Kidney epithelial cell (primary cell): ENCODE results near the gene MCC. TPM values are rescaled to one million over a fixed set of nuclear protein-coding genes. Genes with fewer than 3 reads are reported as not detected.

ENCODE experiments used
- DNase-seq: peaks from one replicate; pipeline ENCODE4 v3.0.0-alpha.2; 2010; ENCODE audit warnings: low read depth
- H3K27me3 ChIP-seq: 2 replicates; pipeline ENCODE4 v1.6.0; 2011; ENCODE audit warnings: low read length; ENCODE audit not compliant: control insufficient read depth, insufficient read depth
- H3K36me3 ChIP-seq: 2 replicates; pipeline ENCODE4 v1.5.1; 2011; ENCODE audit warnings: low read length; ENCODE audit not compliant: control insufficient read depth, insufficient read depth
- H3K4me3 ChIP-seq: 2 replicates; pipeline ENCODE4 v1.5.1; 2011; ENCODE audit warnings: low read depth, mild to moderate bottlenecking, control low read depth, low read length
- total RNA-seq: library from RNA; depleted of rRNA; stranded (reverse); fragments of >200 nt; gene quantifications from 2 replicates; pipeline ENCODE4 v1.2.3, GENCODE V29; 2015
- TF ChIP-seq, protein P1 (sequence below): IDR thresholded peaks from 2 replicates; pipeline ENCODE4 v1.5.1; 2011; ENCODE audit warnings: mild to moderate bottlenecking, moderate library complexity, low read length, control low read depth, inconsistent platforms; ENCODE audit not compliant: insufficient read depth, poor library complexity, severe bottlenecking

MCC gene
- total RNA-seq, 1 donor from 2014 or later, result 16.7 TPM

DNA sequence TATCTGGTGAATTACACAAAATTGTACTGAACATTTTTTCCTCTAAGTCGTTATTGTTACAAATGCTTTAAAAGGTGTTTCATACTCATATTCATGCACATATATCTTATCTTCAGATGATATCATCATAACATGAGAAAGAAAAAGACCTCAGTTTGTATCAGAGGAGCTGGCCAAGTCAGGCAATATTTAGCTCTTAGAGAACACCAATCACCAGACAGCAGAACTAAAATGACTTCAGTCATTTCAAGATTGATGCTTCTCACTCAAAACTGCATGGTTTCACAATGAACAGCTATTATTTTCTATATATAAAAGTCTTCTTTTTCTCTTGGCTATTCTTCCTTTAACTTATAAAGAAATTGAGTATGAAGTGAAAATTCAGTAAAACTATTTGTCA lies 98.0 kb downstream of the MCC start:
- Histone ChIP-seq H3K36me3 (no peaks in the 10 kb centered on the region), H3K27me3 (no peaks in the 10 kb centered on the region), H3K4me3 (no peak overlapping the region)
- TF ChIP-seq, protein P1, sequence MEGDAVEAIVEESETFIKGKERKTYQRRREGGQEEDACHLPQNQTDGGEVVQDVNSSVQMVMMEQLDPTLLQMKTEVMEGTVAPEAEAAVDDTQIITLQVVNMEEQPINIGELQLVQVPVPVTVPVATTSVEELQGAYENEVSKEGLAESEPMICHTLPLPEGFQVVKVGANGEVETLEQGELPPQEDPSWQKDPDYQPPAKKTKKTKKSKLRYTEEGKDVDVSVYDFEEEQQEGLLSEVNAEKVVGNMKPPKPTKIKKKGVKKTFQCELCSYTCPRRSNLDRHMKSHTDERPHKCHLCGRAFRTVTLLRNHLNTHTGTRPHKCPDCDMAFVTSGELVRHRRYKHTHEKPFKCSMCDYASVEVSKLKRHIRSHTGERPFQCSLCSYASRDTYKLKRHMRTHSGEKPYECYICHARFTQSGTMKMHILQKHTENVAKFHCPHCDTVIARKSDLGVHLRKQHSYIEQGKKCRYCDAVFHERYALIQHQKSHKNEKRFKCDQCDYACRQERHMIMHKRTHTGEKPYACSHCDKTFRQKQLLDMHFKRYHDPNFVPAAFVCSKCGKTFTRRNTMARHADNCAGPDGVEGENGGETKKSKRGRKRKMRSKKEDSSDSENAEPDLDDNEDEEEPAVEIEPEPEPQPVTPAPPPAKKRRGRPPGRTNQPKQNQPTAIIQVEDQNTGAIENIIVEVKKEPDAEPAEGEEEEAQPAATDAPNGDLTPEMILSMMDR, result no peak
- no peak for DNase-seq

DNA sequence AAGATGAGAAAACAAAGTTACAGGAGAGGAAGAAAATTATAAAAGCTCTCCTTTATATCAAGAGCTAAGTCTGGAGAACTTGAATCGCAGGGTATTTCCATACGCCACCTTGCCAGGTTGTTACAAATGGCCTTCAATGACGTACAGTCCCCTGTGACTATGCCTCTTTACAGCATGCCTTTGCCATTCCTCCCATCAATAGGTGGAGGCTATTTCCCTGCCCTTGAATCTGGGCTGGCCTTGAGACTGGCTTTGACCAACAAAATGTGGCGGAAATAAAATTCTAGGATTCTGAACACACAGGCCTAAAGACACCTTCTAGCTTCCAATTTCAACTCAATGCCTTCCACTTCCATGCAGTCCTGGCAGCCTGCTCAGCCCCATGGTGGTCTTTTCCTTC lies 99.1 kb downstream of the MCC start:
- TF ChIP-seq, protein P1, result no peak
- no peaks in the 10 kb centered on the region for H3K27me3 ChIP-seq
- H3K4me3 ChIP-seq, result no peak overlapping the region
- no peaks in the 10 kb centered on the region for H3K36me3 ChIP-seq
- no peak for DNase-seq

DNA sequence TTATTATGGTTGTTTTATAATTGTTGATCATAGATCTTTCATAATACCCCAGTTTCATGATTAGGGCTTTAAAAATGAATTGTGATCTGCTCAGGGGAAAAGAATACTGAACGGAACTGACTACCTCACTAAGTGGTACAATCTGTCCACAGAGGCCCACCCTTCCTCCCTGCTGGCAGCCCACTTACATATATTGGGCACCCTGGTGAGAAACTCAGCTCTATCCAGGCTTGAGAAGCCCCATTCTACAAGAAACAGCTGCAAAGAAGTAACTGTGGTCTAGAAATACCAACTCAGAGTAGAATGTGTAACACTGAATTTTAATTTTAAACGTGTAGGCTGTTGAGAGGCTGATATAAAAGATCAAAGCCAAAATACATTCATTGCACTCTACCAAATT lies 100.4 kb downstream of the MCC start:
- H3K4me3 ChIP-seq, result no peak overlapping the region
- no peaks in the 10 kb centered on the region for H3K36me3 ChIP-seq
- TF ChIP-seq, protein P1, result no peak
- no peaks in the 10 kb centered on the region for H3K27me3 ChIP-seq
- no peak for DNase-seq

DNA sequence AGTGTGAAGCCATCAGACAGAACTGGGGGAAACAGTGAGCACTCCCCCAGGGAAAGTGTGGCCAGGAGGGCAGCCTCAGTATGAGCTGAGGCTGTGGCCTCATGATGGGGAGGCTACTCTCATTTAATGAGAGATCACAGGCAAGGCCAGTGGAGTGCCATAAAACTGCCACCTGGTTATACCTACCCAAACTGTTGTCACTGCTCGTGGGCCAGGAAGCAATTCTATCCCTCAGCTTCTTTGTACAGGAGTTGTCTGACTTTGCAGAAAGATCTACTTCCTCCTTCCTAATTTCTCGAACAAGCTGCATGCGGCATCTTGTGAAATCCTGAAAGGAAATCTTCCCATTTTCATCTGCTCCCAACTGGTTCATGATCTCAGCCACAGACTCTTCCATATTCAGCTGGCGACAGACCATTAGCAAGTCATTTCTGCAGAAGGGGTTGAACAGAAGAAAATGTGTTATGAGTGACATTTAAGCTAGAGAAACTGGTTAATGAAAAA lies 103.4 kb downstream of the MCC start:
- TF ChIP-seq, protein P1, result no peak
- H3K27me3 ChIP-seq, result no peaks in the 10 kb centered on the region
- no peak for DNase-seq
- no peaks in the 10 kb centered on the region for H3K36me3 ChIP-seq
- no peak overlapping the region for H3K4me3 ChIP-seq

DNA sequence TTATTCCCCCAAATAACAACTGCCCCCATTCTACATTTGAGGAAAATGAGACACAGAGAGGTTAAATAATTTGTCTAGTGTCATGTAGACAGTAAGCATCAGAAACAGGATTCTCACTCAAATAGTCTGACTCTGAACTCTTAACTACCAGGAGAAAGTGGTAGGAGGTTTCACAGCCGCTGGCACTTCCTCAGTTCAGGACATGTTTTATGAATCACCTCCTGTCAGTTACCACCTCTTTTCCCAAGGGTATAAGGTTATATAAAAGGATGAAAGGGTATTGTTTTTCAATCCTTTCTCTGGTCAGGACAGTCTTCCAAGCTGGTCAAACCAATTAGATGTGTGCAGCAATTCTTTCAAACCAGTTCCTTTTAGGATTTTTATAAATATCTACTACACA lies 105.5 kb downstream of the MCC start:
- Histone ChIP-seq H3K27me3 (no peaks in the 10 kb centered on the region), H3K4me3 (no peak overlapping the region), H3K36me3 (no peaks in the 10 kb centered on the region)
- TF ChIP-seq, protein P1, result no peak
- no peak for DNase-seq

DNA sequence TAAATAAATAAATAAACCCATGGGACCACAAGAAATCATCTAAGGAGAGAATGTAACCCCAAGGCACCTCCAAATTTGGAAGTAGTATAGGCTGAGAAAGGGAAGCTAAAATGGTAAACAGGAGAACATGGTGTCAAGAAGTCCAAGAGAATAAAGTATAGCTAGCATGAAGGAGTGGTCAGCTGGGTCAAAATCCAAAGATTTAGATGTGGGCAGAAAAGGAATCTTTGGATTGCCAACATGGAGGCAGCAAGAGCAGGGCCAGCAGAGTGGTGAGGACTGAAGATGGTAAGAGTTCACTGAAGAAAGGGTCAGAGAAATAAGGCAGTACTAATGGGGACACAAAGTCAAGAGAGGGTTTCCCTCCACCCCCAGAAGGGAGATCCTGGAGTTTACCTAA lies 106.5 kb downstream of the MCC start:
- TF ChIP-seq, protein P1, result no peak
- Histone ChIP-seq H3K4me3 (no peak overlapping the region), H3K36me3 (peaks cover 2% of the 10 kb centered on the region), H3K27me3 (no peaks in the 10 kb centered on the region)
- no peak for DNase-seq
